ENCODE results near the gene CNTLN.
"Not testable (repeated sequence)": the region's sequence is repeated elsewhere in the genome, so short reads cannot be mapped to it uniquely, and the experiment has no call there.

Gene CNTLN

GRCh38 chr9:17437813-17438212 is 303.0 kb downstream of the CNTLN start:
- TF ChIP-seq CTCF (IDR thresholded peaks at IDR 0.05): no peak
- no peak overlapping the region for H3K27ac ChIP-seq
- intact Hi-C loops (cut with DNase I; ENCODE audit: low total_unique reads): no loop called here
- H3K9me3 ChIP-seq: peaks cover 0 to 2% (median 0%) of the 10 kb centered on the region in 3 donors
- H3K36me3 ChIP-seq: peaks cover 0 to 8% (median 5%) of the 10 kb centered on the region in 3 donors
- no peak for DNase-seq
- H3K4me3 ChIP-seq: no peak overlapping the region
- no peaks in the 10 kb centered on the region for H3K4me1 ChIP-seq
- H3K27me3 ChIP-seq: no peaks in the 10 kb centered on the region

DNA sequence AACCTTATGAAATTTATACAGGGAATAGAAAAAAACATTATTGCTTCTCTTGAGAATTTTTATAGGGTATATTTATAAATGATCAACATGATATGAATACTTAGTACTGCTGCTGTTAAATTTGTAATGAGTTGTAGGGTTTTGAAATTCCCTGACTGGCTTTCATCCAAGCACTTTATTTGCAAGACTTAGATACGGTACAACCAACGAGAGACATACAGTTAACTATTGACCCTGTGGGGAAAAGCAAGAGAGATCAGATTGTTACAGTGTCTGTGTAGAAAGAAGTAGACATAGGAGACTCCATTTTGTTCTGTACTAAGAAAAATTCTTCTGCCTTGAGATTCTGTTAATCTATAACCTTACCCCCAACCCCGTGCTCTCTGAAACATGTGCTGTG is 310.3 kb downstream of the CNTLN start:
- H3K27me3 ChIP-seq; H3K4me3 ChIP-seq; intact Hi-C loops (cut with DNase I; ENCODE audit: low total_unique reads); H3K9me3 ChIP-seq; DNase-seq; H3K4me1 ChIP-seq; H3K27ac ChIP-seq; H3K36me3 ChIP-seq: not testable (repeated sequence)

- H3K9me3 ChIP-seq: no peaks in the 10 kb centered on the region
- no peak for DNase-seq
- TF ChIP-seq CTCF (IDR thresholded peaks at IDR 0.05): no peak
- H3K27ac ChIP-seq: no peak overlapping the region
- H3K4me1 ChIP-seq: no peaks in the 10 kb centered on the region
- H3K27me3 ChIP-seq: no peaks in the 10 kb centered on the region
- intact Hi-C loops (cut with DNase I; ENCODE audit: low total_unique reads): no loop called here
- no peak overlapping the region for H3K4me3 ChIP-seq
- no peaks in the 10 kb centered on the region for H3K36me3 ChIP-seq
Measured at GRCh38 chr9:17453751-17454150, 318.9 kb downstream of the CNTLN start.

DNA sequence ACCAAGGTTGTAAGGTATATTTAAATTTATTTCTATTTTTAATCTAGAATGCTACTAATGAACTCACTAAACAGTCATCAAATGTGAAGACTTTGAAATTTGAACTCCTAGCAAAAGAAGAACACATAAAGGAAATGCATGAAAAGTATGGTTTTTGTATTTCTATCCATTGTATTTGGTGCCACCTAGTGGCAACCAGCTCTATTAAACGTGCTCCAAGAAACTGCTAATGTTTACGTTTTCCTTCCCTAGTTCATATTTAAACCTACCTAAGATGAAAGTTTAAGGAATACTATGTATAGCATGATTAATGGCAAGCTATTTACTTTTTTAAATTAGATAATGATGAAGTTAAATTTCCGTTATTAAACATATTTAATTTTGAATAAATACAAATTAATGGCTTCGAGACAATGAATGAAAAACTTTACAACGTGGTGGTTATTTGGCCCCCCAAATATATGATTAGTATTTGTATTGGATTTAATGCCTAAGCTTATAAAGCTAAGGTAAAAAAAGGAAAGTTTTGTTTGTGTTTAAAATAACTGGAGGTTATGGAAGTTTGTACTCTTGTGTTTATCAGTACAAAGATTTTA is 328.1 kb downstream of the CNTLN start:
- peak; percentile 58 to 66 for TF ChIP-seq CTCF (IDR thresholded peaks at IDR 0.05)
- peak in 1 of 2 donors; percentile 27 for DNase-seq
- Histone ChIP-seq H3K4me1 (no peaks in the 10 kb centered on the region), H3K36me3 (peaks cover 5 to 14% (median 11%) of the 10 kb centered on the region in 3 donors), H3K27me3 (no peaks in the 10 kb centered on the region), H3K4me3 (no peak overlapping the region), H3K9me3 (no peaks in the 10 kb centered on the region), H3K27ac (no peak overlapping the region)
- intact Hi-C loops (cut with DNase I; ENCODE audit: low total_unique reads): loop anchor here (10.0 kb wide), 1 partner anchor 1268 kb away; no protein-coding TSS in a partner anchor

DNA sequence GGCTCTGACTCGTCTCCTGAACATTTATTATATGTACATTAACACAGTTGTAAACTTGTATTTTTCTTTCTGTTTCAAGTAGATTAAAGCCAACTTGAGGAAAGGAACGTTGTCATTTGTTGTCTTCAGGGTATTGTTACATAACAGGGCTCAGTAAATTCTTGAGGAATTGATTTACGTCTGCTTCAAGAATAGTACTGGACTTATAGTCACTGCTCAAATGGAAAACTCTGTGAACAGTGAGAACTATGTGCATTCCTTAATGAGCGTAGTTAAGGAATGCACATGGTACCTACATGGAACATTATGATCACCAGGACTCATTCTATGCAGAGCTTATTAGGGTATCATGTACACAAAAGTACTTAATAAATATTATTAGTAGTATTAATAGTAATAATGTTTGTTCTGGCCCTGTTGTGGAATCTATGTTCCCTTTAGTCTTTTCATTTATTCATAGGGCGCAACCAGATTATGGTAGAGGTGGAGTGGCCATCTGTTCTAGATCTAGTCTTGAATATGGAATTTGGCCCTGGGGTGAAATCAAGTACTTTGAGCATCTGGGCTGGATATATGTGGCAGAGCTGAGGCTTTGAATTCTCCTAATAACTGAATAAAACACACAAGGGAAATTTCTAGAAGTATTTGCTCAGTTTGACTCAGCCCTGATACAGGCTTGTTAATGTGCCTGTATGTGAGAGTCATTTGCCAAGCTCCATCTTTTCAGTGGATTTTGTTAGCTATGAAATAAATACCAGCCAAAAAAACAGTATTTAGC is 335.4 kb downstream of the CNTLN start:
- no peak for DNase-seq
- no peaks in the 10 kb centered on the region for H3K27me3 ChIP-seq
- TF ChIP-seq CTCF (IDR thresholded peaks at IDR 0.05): no peak
- H3K4me1 ChIP-seq: no peaks in the 10 kb centered on the region
- H3K27ac ChIP-seq: no peak overlapping the region
- peaks cover 6 to 14% (median 14%) of the 10 kb centered on the region in 3 donors for H3K36me3 ChIP-seq
- intact Hi-C loops (cut with DNase I; ENCODE audit: low total_unique reads): no loop called here
- H3K9me3 ChIP-seq: no peaks in the 10 kb centered on the region
- no peak overlapping the region for H3K4me3 ChIP-seq

DNA sequence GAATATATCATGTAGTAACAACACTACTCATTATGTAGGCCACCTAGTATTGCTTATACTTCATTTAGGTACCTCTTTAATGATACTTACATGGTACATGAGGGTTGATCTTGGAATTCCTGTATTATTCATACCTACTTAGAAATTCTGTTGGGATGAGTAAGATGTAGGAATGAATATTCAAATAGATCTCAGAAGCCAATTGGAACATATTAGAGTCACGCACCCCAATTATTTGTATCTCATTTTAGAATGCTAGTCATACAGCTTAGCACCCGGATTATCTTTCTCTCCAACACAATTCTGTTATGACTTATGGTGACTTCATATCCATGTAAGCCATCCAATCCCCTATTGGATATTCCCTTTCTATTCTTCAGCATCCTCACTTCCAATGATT is 337.3 kb downstream of the CNTLN start:
- no peak for TF ChIP-seq CTCF (IDR thresholded peaks at IDR 0.05)
- no peak for DNase-seq
- no peak overlapping the region for H3K4me3 ChIP-seq
- H3K9me3 ChIP-seq: no peaks in the 10 kb centered on the region
- peaks cover 6 to 18% (median 9%) of the 10 kb centered on the region in 3 donors for H3K36me3 ChIP-seq
- no peaks in the 10 kb centered on the region for H3K4me1 ChIP-seq
- no peaks in the 10 kb centered on the region for H3K27me3 ChIP-seq
- no peak overlapping the region for H3K27ac ChIP-seq
- intact Hi-C loops (cut with DNase I; ENCODE audit: low total_unique reads): no loop called here

Data from tibial artery (tissue), 4 donors.